SK-N-MC (cell line): Measurements from ENCODE around the gene KDM4B.

Experiments used
- EZH2 ChIP-seq: fragments of 200-600 bp; sonication (generic); IDR thresholded peaks from one replicate; pipeline ENCODE4 v1.6.1; 2017; ENCODE audit warnings: antibody characterized with exemption
- POLR2AphosphoS5 ChIP-seq: IDR thresholded peaks from 2 replicates; pipeline ENCODE4 v1.6.1; 2012; ENCODE audit warnings: mild to moderate bottlenecking, low read depth, low read length, borderline replicate concordance

- TF ChIP-seq POLR2AphosphoS5 = no peak
- no peak for TF ChIP-seq EZH2
These were observed 2.5 kb downstream of the KDM4B start for GRCh38 chr19:4971424-4971793.
